ENCODE data around the gene PLA2G5. TPM values are rescaled to one million over a fixed set of nuclear protein-coding genes. Genes with fewer than 3 reads are reported as not detected.

Gene PLA2G5
- total RNA-seq, 3 donors from 2014 or later (not counting 1 experiment from before 2014, with no cell fraction given): not detected

DNA sequence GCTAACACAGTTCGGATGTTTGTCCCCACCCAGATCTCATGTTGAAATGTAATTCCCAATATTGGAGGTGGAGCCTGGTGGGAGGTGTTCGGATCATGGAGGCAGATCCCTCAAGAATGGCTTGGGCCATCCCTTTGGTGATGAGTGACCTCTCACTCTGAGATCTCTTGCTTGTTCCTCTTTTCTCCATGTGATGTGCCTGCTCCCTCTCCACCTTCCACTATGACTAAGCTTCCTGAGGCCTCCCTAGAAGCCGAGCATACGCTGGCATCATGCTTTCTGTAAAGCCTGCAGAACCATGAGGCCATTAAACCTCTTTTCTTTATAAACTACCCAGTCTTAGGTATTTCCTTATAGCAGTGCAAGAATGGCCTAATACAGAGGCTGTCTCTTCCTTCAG lies 8.1 kb upstream of the PLA2G5 start:
- H3K4me1 ChIP-seq (ENCODE audit: control insufficient read depth, insufficient read depth, low read length): peaks cover 30% of the 10 kb centered on the region
- H3K36me3 Mint-ChIP-seq: no peaks in the 10 kb centered on the region
- ATAC-seq (no peak), DNase-seq (no peak)
- H3K4me1 Mint-ChIP-seq: peaks cover 42 to 44% of the 10 kb centered on the region in 2 donors
- peaks cover 0 to 21% of the 10 kb centered on the region in 2 donors for H3K27me3 Mint-ChIP-seq (ENCODE audit: low read depth in 2 of 2)
- WGBS (ENCODE audit: insufficient coverage): 84% methylated on average over 4 of the region's 4 CpGs
- no peaks in the 10 kb centered on the region for H3K27me3 ChIP-seq (ENCODE audit: control insufficient read depth, insufficient read depth, low read length)
- H3K9me3 ChIP-seq (ENCODE audit: control insufficient read depth, insufficient read depth, low read length): no peaks in the 10 kb centered on the region
- intact Hi-C loops (cut with micrococcal nuclease): no loop called here
- H3K4me3 Mint-ChIP-seq: no peak overlapping the region
- H3K4me3 ChIP-seq (ENCODE audit: low read length): no peak overlapping the region
- H3K9me3 Mint-ChIP-seq: no peaks in the 10 kb centered on the region
- no peaks in the 10 kb centered on the region for H3K36me3 ChIP-seq (ENCODE audit: control insufficient read depth, insufficient read depth, low read length)
- H3K27ac Mint-ChIP-seq: no peak overlapping the region
- TF ChIP-seq CTCF (IDR thresholded peaks at IDR 0.05): no peak
- no peak overlapping the region for H3K27ac ChIP-seq (ENCODE audit: low read length)

- Histone ChIP-seq H3K9me3 (ENCODE audit: control insufficient read depth, insufficient read depth, low read length) (no peaks in the 10 kb centered on the region), H3K4me1 (ENCODE audit: control insufficient read depth, insufficient read depth, low read length) (peaks cover 25% of the 10 kb centered on the region), H3K4me3 (ENCODE audit: low read length) (no peak overlapping the region), H3K36me3 (ENCODE audit: control insufficient read depth, insufficient read depth, low read length) (no peaks in the 10 kb centered on the region), H3K27me3 (ENCODE audit: control insufficient read depth, insufficient read depth, low read length) (no peaks in the 10 kb centered on the region), H3K27ac (ENCODE audit: low read length) (no peak overlapping the region)
- WGBS (ENCODE audit: insufficient coverage): 91% methylated on average over 2 of the region's 2 CpGs
- H3K27me3 Mint-ChIP-seq (ENCODE audit: low read depth in 2 of 2): peaks cover 5 to 17% of the 10 kb centered on the region in 2 donors
- no peak for TF ChIP-seq CTCF (IDR thresholded peaks at IDR 0.05)
- no peak overlapping the region for H3K4me3 Mint-ChIP-seq
- ATAC-seq (no peak), DNase-seq (no peak)
- no peaks in the 10 kb centered on the region for H3K36me3 Mint-ChIP-seq
- H3K4me1 Mint-ChIP-seq: peaks cover 30 to 32% of the 10 kb centered on the region in 2 donors
- H3K27ac Mint-ChIP-seq: no peak overlapping the region
- intact Hi-C loops (cut with micrococcal nuclease): no loop called here
- no peaks in the 10 kb centered on the region for H3K9me3 Mint-ChIP-seq
Observed at GRCh38 chr1:20063861-20064292, 6.1 kb upstream of the PLA2G5 start.

DNA sequence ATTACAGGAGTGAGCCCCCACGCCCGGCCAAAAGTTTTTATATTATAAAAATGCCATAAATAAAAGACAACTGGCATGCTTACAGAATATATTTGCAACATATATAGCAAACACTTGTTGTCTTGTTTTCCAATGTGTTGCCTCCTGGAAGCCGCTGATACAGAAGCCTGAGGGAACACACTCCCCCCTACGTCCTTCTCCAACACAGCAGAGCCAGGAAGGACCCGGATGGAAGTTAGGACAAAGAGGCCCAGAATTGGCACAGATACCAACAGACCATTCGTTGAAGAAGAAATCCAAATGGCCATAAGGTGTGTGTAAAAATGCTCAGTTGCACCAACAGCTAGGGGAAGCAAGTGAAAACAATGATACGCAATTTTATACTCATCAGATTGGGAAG lies 1.3 kb upstream of the PLA2G5 start:
- Mint-ChIP-seq H3K4me1 (no peaks in the 10 kb centered on the region), H3K27ac (no peak overlapping the region), H3K36me3 (no peaks in the 10 kb centered on the region), H3K27me3 (ENCODE audit: low read depth in 2 of 2) (peaks cover 5 to 17% of the 10 kb centered on the region in 2 donors), H3K9me3 (no peaks in the 10 kb centered on the region), H3K4me3 (no peak overlapping the region)
- H3K9me3 ChIP-seq (ENCODE audit: control insufficient read depth, insufficient read depth, low read length): no peaks in the 10 kb centered on the region
- H3K36me3 ChIP-seq (ENCODE audit: control insufficient read depth, insufficient read depth, low read length): no peaks in the 10 kb centered on the region
- 90% methylated on average over 7 of the region's 7 CpGs for WGBS (ENCODE audit: insufficient coverage)
- H3K4me1 ChIP-seq (ENCODE audit: control insufficient read depth, insufficient read depth, low read length): no peaks in the 10 kb centered on the region
- DNase-seq: no peak
- intact Hi-C loops (cut with micrococcal nuclease): no loop called here
- no peak for TF ChIP-seq CTCF (IDR thresholded peaks at IDR 0.05)
- no peak overlapping the region for H3K4me3 ChIP-seq (ENCODE audit: low read length)
- no peaks in the 10 kb centered on the region for H3K27me3 ChIP-seq (ENCODE audit: control insufficient read depth, insufficient read depth, low read length)
- H3K27ac ChIP-seq (ENCODE audit: low read length): no peak overlapping the region
- no peak for ATAC-seq

DNA sequence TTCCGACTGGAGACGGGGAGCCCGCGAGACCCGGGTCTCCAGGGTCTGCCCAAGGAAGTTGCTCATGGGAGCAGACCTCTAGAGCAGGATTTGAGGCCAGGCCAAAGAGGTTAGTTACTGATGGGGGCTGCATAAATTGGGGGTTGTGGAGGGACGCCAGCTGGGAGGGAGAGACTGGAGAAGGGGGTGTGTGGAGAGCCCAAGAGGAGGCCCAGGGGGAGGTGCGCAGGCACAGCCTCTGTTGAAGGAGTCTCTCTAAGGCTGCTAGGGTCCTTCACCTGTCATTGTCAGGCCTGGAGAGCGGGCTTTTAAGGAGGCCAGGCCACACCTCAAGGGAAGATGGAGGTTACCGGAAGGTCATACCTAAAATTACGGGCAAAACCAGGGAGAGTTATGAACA lies 363 bp downstream of the PLA2G5 start:
- Histone ChIP-seq H3K27me3 (ENCODE audit: control insufficient read depth, insufficient read depth, low read length) (no peaks in the 10 kb centered on the region), H3K9me3 (ENCODE audit: control insufficient read depth, insufficient read depth, low read length) (no peaks in the 10 kb centered on the region), H3K4me3 (ENCODE audit: low read length) (no peak overlapping the region), H3K4me1 (ENCODE audit: control insufficient read depth, insufficient read depth, low read length) (no peaks in the 10 kb centered on the region), H3K27ac (ENCODE audit: low read length) (no peak overlapping the region), H3K36me3 (ENCODE audit: control insufficient read depth, insufficient read depth, low read length) (no peaks in the 10 kb centered on the region)
- DNase-seq (no peak), ATAC-seq (no peak)
- intact Hi-C loops (cut with micrococcal nuclease): no loop called here
- Mint-ChIP-seq H3K27me3 (ENCODE audit: low read depth in 2 of 2) (peaks cover 7 to 11% of the 10 kb centered on the region in 2 donors), H3K4me1 (no peaks in the 10 kb centered on the region), H3K36me3 (no peaks in the 10 kb centered on the region), H3K27ac (no peak overlapping the region), H3K4me3 (no peak overlapping the region), H3K9me3 (no peaks in the 10 kb centered on the region)
- 93% methylated on average over 10 of the region's 10 CpGs for WGBS (ENCODE audit: insufficient coverage)
- TF ChIP-seq CTCF (IDR thresholded peaks at IDR 0.05): no peak

Data from natural killer cell (primary cell).